DND-41 (cell line): ENCODE measurements around the gene SORT1.

Experiments used
- CTCF ChIP-seq: IDR thresholded peaks from 2 replicates; pipeline ENCODE4 v1.5.1; 2012; ENCODE audit warnings: borderline replicate concordance, low read length, moderate library complexity, mild to moderate bottlenecking; ENCODE audit not compliant: poor library complexity, severe bottlenecking; ENCODE audit errors: extremely low read depth
- EZH2 ChIP-seq: IDR thresholded peaks from 3 replicates; pipeline ENCODE4 v1.6.1; 2012; ENCODE audit warnings: borderline replicate concordance, low read depth, mild to moderate bottlenecking, moderate library complexity, low read length, inconsistent platforms; ENCODE audit not compliant: severe bottlenecking

GRCh38 chr1:109438798-109439297 lies 41.1 kb upstream of the SORT1 start:
- no peak for TF ChIP-seq CTCF
- no peak for TF ChIP-seq EZH2
